Retinal pigment epithelial cell (primary cell): ENCODE data around the gene C1orf52.

Experiments
- DNase-seq: peaks from one replicate; pipeline ENCODE4 v3.0.0-alpha.2; 2010; ENCODE audit warnings: low read depth
- H3K4me3 ChIP-seq: 2 replicates; pipeline ENCODE4 v1.5.1; 2011; ENCODE audit warnings: mild to moderate bottlenecking, low read length, control low read depth, moderate library complexity
- CTCF ChIP-seq: conservative IDR thresholded peaks from 2 replicates; pipeline ENCODE4 v1.5.1; 2011; ENCODE audit warnings: low read depth, low read length, control low read depth, inconsistent platforms

C1orf52 gene

DNA sequence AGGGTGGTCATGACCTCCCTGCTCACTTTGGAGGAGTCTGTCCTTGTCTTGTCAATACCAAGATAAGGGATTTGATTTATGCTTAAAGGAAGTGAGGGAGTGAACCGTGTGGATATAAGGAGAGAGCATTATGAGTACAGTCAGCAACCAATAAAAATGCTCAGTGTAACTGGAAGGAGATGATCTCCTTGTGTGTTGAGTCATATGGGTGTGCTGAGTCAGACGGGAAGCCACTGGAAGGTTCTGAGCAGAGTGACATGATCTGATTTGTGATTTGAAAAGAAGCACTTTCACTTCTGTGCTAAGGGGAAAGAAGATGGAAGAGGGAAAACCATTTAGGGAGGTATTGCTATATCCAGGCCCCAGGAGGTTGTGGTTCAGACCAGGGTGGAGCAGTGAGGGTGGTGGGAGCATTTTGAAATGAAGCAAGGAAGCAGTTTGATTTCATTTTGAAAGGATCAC lies 19.4 kb upstream of the C1orf52 start:
- no peak overlapping the region for H3K4me3 ChIP-seq
- peak; percentile 75 for DNase-seq
- TF ChIP-seq CTCF: no peak

GRCh38 chr1:85277802-85278201 lies 18.3 kb upstream of the C1orf52 start:
- TF ChIP-seq CTCF: no peak
- DNase-seq: no peak
- H3K4me3 ChIP-seq: no peak overlapping the region

DNA sequence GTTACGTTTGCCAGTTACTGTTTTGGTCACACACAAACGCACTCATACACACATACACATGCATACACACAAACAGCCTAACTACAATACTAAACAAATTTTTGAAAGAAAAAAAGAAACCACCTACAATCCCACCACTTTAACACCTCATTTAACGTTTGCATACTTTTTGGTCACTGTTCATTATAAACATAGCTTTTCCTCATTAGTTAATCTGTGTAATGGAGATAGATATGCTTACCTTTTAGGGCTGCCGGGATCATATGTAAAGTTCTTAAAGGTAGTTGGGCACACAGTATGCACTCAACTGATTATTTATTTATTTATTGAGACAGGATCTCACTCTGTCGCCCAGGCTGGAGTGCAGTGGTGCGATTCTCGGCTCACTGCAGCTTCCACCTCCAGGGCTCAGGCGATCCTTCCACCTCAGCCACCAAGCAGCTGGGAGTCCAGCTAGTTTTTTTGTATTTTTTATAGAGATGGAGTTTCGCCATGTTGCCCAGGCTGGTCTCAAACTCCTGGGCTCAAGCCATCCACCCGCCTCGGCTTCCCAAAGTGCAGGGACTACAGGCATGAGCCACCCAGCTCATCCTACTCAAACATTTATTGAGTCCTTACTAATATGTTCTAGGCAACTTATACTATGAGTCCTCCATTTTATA lies 17.6 kb upstream of the C1orf52 start:
- TF ChIP-seq CTCF: no peak
- no peak for DNase-seq
- H3K4me3 ChIP-seq: peak overlapping the region; percentile 83

GRCh38 chr1:85276215-85276977 lies 16.9 kb upstream of the C1orf52 start, which contains the start of gene BCL10:
Gene BCL10, minus strand, starts transcription at chr1:85276632. Its CDS starts 280 bp downstream, at chr1:85276352.
- DNase-seq: peak; percentile 92
- TF ChIP-seq CTCF: no peak
- H3K4me3 ChIP-seq: peak within 1 kb of the TSS; percentile 83

GRCh38 chr1:85275701-85276214 lies 16.3 kb upstream of the C1orf52 start:
- H3K4me3 ChIP-seq: peak overlapping the region; percentile 83
- DNase-seq: no peak
- no peak for TF ChIP-seq CTCF

DNA sequence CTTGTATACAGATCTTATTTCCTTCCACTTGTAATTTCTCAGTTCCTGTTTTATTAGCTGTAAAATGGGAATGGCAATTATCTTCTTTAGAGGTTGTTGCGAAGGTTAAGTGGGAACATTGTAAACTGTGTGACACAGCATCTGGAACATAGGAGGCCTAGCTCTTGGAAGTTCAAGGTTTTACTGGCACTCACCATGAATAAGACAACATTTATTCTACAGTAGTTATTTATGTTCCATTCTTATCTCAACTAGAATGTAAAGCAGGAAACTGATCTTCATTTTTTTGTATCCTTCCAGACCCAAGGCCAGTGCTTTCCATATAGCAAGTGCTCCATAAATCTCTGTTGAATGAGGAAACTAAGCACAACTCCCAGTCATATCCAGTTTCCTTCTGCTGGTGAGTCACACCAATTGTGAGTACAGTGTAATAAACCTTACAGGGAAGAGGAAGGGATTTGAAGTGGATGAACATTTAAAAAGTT lies 15.5 kb upstream of the C1orf52 start:
- DNase-seq: no peak
- peak overlapping the region; percentile 83 for H3K4me3 ChIP-seq
- no peak for TF ChIP-seq CTCF
